Choroid plexus epithelial cell (primary cell): ENCODE measurements around the gene PARVB.

Experiments used
- DNase-seq: peaks from one replicate; pipeline ENCODE4 v3.0.0-alpha.2; 2010; ENCODE audit warnings: low read depth
- H3K4me3 ChIP-seq: 2 replicates; pipeline ENCODE4 v1.5.1; 2011; ENCODE audit warnings: low read depth, mild to moderate bottlenecking, control low read depth, low read length, moderate library complexity
- CTCF ChIP-seq: conservative IDR thresholded peaks from 2 replicates; pipeline ENCODE4 v1.5.1; 2011; ENCODE audit warnings: low read depth, mild to moderate bottlenecking, control low read depth, inconsistent platforms, low read length, moderate library complexity

PARVB gene

GRCh38 chr22:44147008-44147645, 123.0 kb downstream of the PARVB start:
- TF ChIP-seq CTCF, result no peak
- DNase-seq, result no peak

GRCh38 chr22:44147821-44148574, 123.9 kb downstream of the PARVB start:
- no peak for TF ChIP-seq CTCF
- peak; percentile 86 for DNase-seq
- no peak overlapping the region for H3K4me3 ChIP-seq

More at GRCh38 chr22:44147008-44147645, 123.0 kb downstream of the PARVB start:
- H3K4me3 ChIP-seq, result no peak overlapping the region

GRCh38 chr22:44151676-44152075, 127.6 kb downstream of the PARVB start:
- no peak for TF ChIP-seq CTCF
- H3K4me3 ChIP-seq, result no peak overlapping the region
- peak; percentile 78 for DNase-seq

DNA sequence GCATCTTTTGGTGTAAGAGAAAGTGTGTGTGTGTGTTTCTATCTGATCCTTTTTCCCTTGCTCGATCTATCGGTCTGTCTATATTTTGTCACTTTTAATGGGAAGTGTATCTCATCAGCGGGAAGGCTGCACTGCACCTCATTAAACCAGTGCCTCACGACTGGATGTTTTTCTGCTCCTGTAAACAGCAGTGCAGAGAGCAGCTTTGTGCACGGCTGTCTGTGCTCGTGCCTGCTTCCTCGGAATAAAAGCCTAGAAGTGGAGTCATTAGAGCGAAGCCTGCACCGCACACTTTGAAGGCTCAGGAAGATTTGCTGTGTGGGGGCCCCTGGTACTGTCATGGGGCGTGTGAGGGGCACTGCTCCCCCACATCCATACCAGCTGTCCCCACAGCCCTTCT, 129.6 kb downstream of the PARVB start:
- TF ChIP-seq CTCF, result no peak
- H3K4me3 ChIP-seq, result no peak overlapping the region
- DNase-seq, result no peak

DNA sequence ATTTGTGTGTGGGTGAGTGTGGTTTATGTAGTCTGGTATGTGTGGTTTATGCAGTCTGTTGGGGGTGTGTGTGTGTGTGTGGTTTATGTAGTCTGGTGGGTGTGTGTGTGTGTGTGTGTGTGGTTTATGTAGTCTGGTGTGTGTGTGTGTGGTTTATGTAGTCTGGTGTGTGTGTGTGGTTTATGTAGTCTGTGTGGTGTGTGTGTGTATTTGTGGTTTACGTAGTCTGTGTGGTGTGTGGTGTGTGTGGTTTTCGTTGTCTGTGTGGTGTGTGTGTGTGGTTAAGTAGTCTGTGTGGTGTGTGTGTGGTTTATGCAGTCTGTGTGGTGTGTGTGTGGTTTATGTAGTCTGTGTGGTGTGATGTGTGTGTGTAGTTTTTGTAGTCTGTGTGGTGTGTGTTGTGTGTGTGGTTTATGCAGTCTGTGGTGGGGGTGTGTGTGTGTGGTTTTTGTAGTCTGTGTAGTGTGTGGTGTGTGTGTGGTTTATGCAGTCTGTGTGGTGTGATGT, 130.4 kb downstream of the PARVB start:
- no peak for TF ChIP-seq CTCF
- H3K4me3 ChIP-seq, result no peak overlapping the region
- peak; percentile 74 for DNase-seq

GRCh38 chr22:44155115-44155514, 131.0 kb downstream of the PARVB start:
- no peak for TF ChIP-seq CTCF
- DNase-seq, result no peak
- H3K4me3 ChIP-seq, result no peak overlapping the region
